Activated T-helper 1 cell treated with anti-CD3 and anti-CD28 coated beads, Interleukin-12 subunit alpha, Interleukin-12 subunit beta, Interleukin-2, Interleukin-4 antibody, amounts not matched to agents 30 ng/mL and 10 ng/mL and 1 ng/mL, durations not matched to agents 14 hours and 24 hours and 36 hours (primary cell): ENCODE results near the gene SGCE. TPM values are rescaled to one million over a fixed set of nuclear protein-coding genes. Genes with fewer than 3 reads are reported as not detected.

Source experiments
- DNase-seq: peaks from one replicate; pipeline ENCODE4 v3.0.0; 2021; ENCODE audit warnings: low spot score
- H3K27ac Mint-ChIP-seq: one replicate; pipeline ENCODE4 v1.8.0; 2021; ENCODE audit warnings: mild to moderate bottlenecking, mixed read lengths
- H3K27me3 Mint-ChIP-seq: one replicate; pipeline ENCODE4 v1.8.0; 2022; ENCODE audit warnings: mild to moderate bottlenecking, moderate library complexity, mixed read lengths; ENCODE audit not compliant: insufficient read depth
- H3K36me3 Mint-ChIP-seq: one replicate; pipeline ENCODE4 v1.8.0; 2021; ENCODE audit warnings: low read depth, mixed read lengths
- H3K4me1 Mint-ChIP-seq: one replicate; pipeline ENCODE4 v1.8.0; 2021; ENCODE audit warnings: low read depth, mixed read lengths
- H3K4me3 Mint-ChIP-seq: one replicate; pipeline ENCODE4 v1.8.0; 2021; ENCODE audit warnings: mild to moderate bottlenecking, moderate library complexity, mixed read lengths
- H3K9me3 Mint-ChIP-seq: one replicate; pipeline ENCODE4 v1.8.0; 2021; ENCODE audit warnings: mixed read lengths
- intact Hi-C: fragments of 100-400 bp; cut with micrococcal nuclease; formaldehyde crosslinking; loops from one replicate; pipeline ENCODE4 v1.15.1; 2024
- total RNA-seq: library from RNA; stranded (reverse); gene quantifications from 2 replicates; pipeline ENCODE4 v1.2.3, GENCODE V29; 2022

The SGCE gene
- total RNA-seq, 1 donor from 2014 or later: not detected

GRCh38 chr7:94600267-94600666 is 55.7 kb downstream of the SGCE start:
- Mint-ChIP-seq H3K27ac (no peak overlapping the region), H3K4me1 (no peaks in the 10 kb centered on the region), H3K9me3 (no peaks in the 10 kb centered on the region), H3K4me3 (no peak overlapping the region), H3K27me3 (no peaks in the 10 kb centered on the region), H3K36me3 (no peaks in the 10 kb centered on the region)
- intact Hi-C loops: no loop called here
- no peak for DNase-seq

GRCh38 chr7:94595717-94596116 is 60.2 kb downstream of the SGCE start:
- H3K4me1 Mint-ChIP-seq: no peaks in the 10 kb centered on the region
- no peak for DNase-seq
- no peaks in the 10 kb centered on the region for H3K9me3 Mint-ChIP-seq
- no peaks in the 10 kb centered on the region for H3K27me3 Mint-ChIP-seq
- H3K27ac Mint-ChIP-seq: no peak overlapping the region
- no peak overlapping the region for H3K4me3 Mint-ChIP-seq
- intact Hi-C loops: no loop called here
- H3K36me3 Mint-ChIP-seq: no peaks in the 10 kb centered on the region

DNA sequence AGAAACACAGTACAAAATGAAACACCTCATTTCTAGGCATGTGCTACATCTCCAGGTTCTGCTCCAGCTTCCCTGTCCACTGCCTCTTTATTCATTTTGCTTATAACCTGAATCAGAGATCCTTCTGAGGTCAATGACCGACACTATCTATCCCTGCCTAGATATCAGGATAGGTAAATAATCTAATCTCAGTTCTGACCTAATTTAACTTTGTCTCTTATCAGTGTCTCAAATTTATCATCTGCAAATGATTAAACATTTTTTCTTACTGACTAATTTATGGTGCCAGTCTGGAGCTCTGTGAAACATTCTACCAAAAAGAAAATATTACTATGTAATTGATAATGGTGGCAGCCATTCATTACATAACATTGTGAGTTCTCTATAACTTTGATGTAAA is 61.1 kb downstream of the SGCE start:
- H3K4me3 Mint-ChIP-seq: no peak overlapping the region
- H3K4me1 Mint-ChIP-seq: no peaks in the 10 kb centered on the region
- H3K9me3 Mint-ChIP-seq: no peaks in the 10 kb centered on the region
- H3K36me3 Mint-ChIP-seq: no peaks in the 10 kb centered on the region
- H3K27ac Mint-ChIP-seq: no peak overlapping the region
- intact Hi-C loops: no loop called here
- no peaks in the 10 kb centered on the region for H3K27me3 Mint-ChIP-seq
- no peak for DNase-seq

- Mint-ChIP-seq H3K27ac (no peak overlapping the region), H3K36me3 (no peaks in the 10 kb centered on the region), H3K27me3 (no peaks in the 10 kb centered on the region), H3K4me1 (no peaks in the 10 kb centered on the region), H3K9me3 (no peaks in the 10 kb centered on the region), H3K4me3 (no peak overlapping the region)
- intact Hi-C loops: no loop called here
- no peak for DNase-seq
Measured at GRCh38 chr7:94591176-94591575, 64.8 kb downstream of the SGCE start.

DNA sequence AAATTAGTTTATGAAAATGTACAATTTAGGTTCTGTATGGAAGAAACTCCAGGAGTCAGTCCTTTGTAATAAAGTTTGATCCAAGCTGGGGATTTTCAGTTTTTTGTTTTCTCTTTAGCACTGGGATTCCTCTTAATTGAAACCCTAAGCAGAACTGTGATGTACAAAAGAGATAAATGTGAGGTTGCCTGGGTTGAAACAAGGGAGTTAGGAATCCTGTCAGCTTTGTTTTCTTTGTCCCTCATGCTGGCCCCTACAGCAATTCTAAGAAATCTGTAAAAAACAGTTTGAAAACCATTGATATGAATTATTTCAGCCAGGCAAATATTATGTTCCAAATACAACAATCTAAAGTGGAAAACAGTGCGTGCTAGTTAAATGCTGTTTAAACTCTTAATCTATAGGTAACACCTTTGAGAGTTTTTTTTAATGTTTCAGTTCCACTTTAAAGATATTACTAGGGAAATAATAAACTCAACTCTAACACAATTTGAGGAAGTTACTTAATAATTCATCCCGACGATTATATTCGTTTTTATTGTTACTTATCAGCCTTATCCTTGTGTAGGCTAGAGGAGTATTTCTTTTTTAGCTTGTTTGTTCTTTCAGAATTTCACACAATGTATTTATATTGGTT is 65.3 kb downstream of the SGCE start:
- Mint-ChIP-seq H3K9me3 (no peaks in the 10 kb centered on the region), H3K27ac (no peak overlapping the region), H3K4me3 (no peak overlapping the region), H3K4me1 (no peaks in the 10 kb centered on the region), H3K36me3 (no peaks in the 10 kb centered on the region), H3K27me3 (no peaks in the 10 kb centered on the region)
- intact Hi-C loops: no loop called here
- DNase-seq: no peak

GRCh38 chr7:94588075-94588474 is 67.9 kb downstream of the SGCE start:
- intact Hi-C loops: no loop called here
- no peak overlapping the region for H3K27ac Mint-ChIP-seq

DNA sequence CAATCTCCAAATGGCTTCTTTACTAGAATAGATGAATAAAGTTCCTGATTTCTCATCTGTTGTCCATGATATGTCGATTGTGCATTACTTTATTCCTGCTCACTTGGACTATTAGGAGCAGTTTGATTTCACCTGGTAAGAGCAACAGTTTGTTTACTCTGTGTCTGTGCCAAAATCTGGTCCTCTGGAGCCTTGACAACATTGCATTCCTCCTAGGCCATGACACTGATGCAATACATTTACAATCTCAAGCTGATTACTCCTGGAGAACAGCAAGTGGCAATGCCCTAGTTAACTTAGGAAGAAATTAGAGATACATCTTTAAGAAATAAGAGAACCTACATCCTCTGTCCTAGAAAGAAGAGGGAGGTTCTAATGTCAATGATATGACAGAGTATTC is 71.8 kb downstream of the SGCE start:
- no peaks in the 10 kb centered on the region for H3K27me3 Mint-ChIP-seq
- H3K36me3 Mint-ChIP-seq: no peaks in the 10 kb centered on the region
- intact Hi-C loops: no loop called here
- H3K4me3 Mint-ChIP-seq: no peak overlapping the region
- DNase-seq: no peak
- H3K4me1 Mint-ChIP-seq: no peaks in the 10 kb centered on the region
- H3K9me3 Mint-ChIP-seq: peaks cover 5% of the 10 kb centered on the region
- H3K27ac Mint-ChIP-seq: no peak overlapping the region

More at GRCh38 chr7:94588075-94588474, 67.9 kb downstream of the SGCE start:
- H3K9me3 Mint-ChIP-seq: no peaks in the 10 kb centered on the region
- H3K4me1 Mint-ChIP-seq: no peaks in the 10 kb centered on the region
- H3K27me3 Mint-ChIP-seq: no peaks in the 10 kb centered on the region
- no peak for DNase-seq
- H3K4me3 Mint-ChIP-seq: no peak overlapping the region
- H3K36me3 Mint-ChIP-seq: no peaks in the 10 kb centered on the region

DNA sequence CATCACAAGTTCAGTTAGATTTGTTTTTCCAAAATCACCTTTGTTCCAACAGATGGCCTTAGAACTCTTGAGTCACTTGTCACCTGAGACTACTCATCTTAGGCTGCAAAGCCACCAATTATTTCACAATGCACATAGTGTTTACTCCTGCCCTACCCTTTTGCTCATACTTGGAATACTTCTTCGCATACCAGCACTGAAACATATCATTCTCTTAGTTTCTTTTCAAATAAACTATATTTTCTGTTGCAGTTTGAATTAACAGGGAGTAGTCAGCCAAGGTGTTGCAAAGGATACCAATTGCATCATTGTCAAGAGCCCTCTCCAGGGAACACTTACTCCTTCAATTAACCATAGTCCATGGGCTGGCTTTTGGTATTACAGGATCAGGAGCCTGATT is 75.3 kb downstream of the SGCE start:
- no peaks in the 10 kb centered on the region for H3K4me1 Mint-ChIP-seq
- H3K36me3 Mint-ChIP-seq: peaks cover 9% of the 10 kb centered on the region
- H3K27me3 Mint-ChIP-seq: no peaks in the 10 kb centered on the region
- DNase-seq: no peak
- no peak overlapping the region for H3K27ac Mint-ChIP-seq
- peaks cover 11% of the 10 kb centered on the region for H3K9me3 Mint-ChIP-seq
- intact Hi-C loops: no loop called here
- no peak overlapping the region for H3K4me3 Mint-ChIP-seq

DNA sequence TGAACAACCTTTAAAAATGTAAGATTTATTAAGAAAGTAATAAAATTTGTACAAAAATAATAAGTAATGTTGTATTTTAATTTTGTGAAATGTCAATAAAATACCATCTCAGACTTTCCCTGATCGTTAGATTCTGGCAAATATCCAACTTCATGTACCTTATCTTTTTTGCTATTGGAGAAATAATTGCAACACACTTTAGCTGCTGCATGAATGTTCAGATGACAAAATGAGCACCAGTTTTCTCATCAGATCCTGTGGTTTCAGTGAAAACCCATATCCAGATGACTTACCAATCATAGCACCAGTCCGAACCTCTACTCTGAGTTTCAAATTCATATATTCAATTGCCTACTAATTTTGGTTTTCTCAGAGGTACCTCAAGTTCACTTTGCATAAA is 76.5 kb downstream of the SGCE start:
- H3K27ac Mint-ChIP-seq: no peak overlapping the region
- no peak for DNase-seq
- intact Hi-C loops: no loop called here
- no peaks in the 10 kb centered on the region for H3K27me3 Mint-ChIP-seq
- H3K4me1 Mint-ChIP-seq: no peaks in the 10 kb centered on the region
- no peak overlapping the region for H3K4me3 Mint-ChIP-seq
- H3K36me3 Mint-ChIP-seq: peaks cover 13% of the 10 kb centered on the region
- peaks cover 19% of the 10 kb centered on the region for H3K9me3 Mint-ChIP-seq

GRCh38 chr7:94578614-94579013 is 77.3 kb downstream of the SGCE start:
- Mint-ChIP-seq H3K9me3 (peaks cover 24% of the 10 kb centered on the region), H3K36me3 (peaks cover 18% of the 10 kb centered on the region), H3K4me1 (no peaks in the 10 kb centered on the region)

DNA sequence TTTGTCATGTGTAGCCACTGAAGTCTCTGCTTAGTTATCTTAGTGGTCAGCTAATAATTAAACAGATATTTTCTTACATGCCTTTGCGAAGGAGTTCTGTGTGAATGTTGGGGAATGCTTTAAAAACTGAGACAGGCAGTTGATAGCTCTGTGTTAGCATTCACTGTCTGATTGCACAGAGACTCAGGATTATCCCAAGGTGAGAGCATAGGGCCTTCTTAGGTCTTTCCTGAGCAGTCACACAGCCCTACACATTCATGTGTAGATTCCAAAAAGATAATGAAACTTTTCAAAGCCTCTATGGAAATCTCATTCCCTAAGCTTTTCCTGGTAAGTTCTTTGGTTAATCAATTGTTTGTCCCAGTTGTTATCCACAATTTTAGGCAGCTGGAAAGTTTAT is 78.6 kb downstream of the SGCE start:
- intact Hi-C loops: no loop called here
- H3K27ac Mint-ChIP-seq: no peak overlapping the region
- H3K4me3 Mint-ChIP-seq: no peak overlapping the region
- H3K27me3 Mint-ChIP-seq: no peaks in the 10 kb centered on the region
- peaks cover 24% of the 10 kb centered on the region for H3K9me3 Mint-ChIP-seq
- H3K36me3 Mint-ChIP-seq: peaks cover 18% of the 10 kb centered on the region
- no peak for DNase-seq
- H3K4me1 Mint-ChIP-seq: no peaks in the 10 kb centered on the region

More at GRCh38 chr7:94578614-94579013, 77.3 kb downstream of the SGCE start:
- intact Hi-C loops: no loop called here
- H3K27ac Mint-ChIP-seq: no peak overlapping the region
- no peak overlapping the region for H3K4me3 Mint-ChIP-seq
- no peak for DNase-seq
- no peaks in the 10 kb centered on the region for H3K27me3 Mint-ChIP-seq

GRCh38 chr7:94576316-94576715 is 79.6 kb downstream of the SGCE start:
- peaks cover 18% of the 10 kb centered on the region for H3K36me3 Mint-ChIP-seq
- H3K4me3 Mint-ChIP-seq: no peak overlapping the region
- no peaks in the 10 kb centered on the region for H3K27me3 Mint-ChIP-seq
- H3K27ac Mint-ChIP-seq: no peak overlapping the region
- H3K4me1 Mint-ChIP-seq: no peaks in the 10 kb centered on the region
- peaks cover 24% of the 10 kb centered on the region for H3K9me3 Mint-ChIP-seq
- intact Hi-C loops: no loop called here
- DNase-seq: no peak

DNA sequence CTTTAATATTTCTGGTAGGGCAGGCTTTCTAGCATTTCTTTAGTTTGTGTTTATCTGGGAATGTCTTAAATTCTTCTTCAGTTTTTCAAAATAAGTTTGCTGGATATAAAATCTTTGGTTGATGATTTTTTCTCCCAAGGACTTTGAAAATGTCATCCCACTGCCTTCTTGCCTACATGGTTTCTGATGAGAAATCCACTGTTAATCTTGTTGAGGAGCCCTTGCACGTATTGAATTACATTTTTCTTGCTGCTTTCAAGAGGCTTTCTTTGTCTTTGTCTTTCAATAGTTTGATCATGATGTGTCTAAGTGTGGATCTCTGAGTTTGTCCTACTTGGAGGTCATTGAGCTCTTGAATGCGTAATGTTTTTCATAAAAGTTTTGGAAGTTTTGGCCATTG is 80.3 kb downstream of the SGCE start:
- Mint-ChIP-seq H3K4me3 (no peak overlapping the region), H3K27ac (no peak overlapping the region), H3K9me3 (peaks cover 24% of the 10 kb centered on the region), H3K36me3 (peaks cover 18% of the 10 kb centered on the region), H3K4me1 (no peaks in the 10 kb centered on the region), H3K27me3 (no peaks in the 10 kb centered on the region)
- intact Hi-C loops: no loop called here
- no peak for DNase-seq

DNA sequence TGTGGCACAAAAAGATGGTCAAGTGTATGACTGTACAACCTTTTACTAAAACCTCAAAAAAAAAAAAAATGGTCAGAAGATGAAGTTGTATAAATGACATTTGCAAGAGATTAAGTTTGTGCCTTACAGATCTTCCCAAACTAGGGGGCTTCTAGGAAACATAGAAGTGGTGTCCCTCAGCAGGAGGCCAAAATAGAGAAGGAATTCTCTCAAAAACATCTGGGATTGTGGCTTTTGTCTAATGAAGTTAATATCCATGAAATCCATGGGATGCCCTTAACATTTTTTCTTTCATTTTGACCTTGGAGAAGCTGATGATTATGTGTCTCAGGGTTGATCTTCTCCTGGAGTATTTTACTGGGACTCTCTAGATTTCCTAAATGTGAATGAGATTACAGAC is 84.1 kb downstream of the SGCE start:
- Mint-ChIP-seq H3K4me3 (no peak overlapping the region), H3K4me1 (no peaks in the 10 kb centered on the region), H3K9me3 (peaks cover 23% of the 10 kb centered on the region), H3K27me3 (no peaks in the 10 kb centered on the region), H3K36me3 (peaks cover 16% of the 10 kb centered on the region), H3K27ac (no peak overlapping the region)
- DNase-seq: no peak
- intact Hi-C loops: no loop called here
